ENCODE data around the gene FMN1. TPM values are rescaled to one million over a fixed set of nuclear protein-coding genes. Genes with fewer than 3 reads are reported as not detected.

The FMN1 gene
- polyA plus RNA-seq, 3 donors: 0.28 to 3.7 (median 0.34) TPM

GRCh38 chr15:32941823-32942222, 252.7 kb downstream of the FMN1 start:
- Mint-ChIP-seq H3K4me3 (no peak overlapping the region), H3K27me3 (ENCODE audit: low read depth in 3 of 3) (no peaks in the 10 kb centered on the region), H3K4me1 (no peaks in the 10 kb centered on the region), H3K36me3 (peaks cover 0 to 2% of the 10 kb centered on the region in 2 donors), H3K9me3 (no peaks in the 10 kb centered on the region), H3K27ac (peak overlapping the region in 2 of 7 donors; percentile 10 to 47)
- H4K20me1 ChIP-seq (ENCODE audit: insufficient read depth, low read length): no peaks in the 10 kb centered on the region
- H3K4me2 ChIP-seq (replicated peaks; ENCODE audit: extremely low read depth, low read length, poor library complexity, severe bottlenecking): no peak overlapping the region
- 100% methylated on average over 2 of the region's 6 CpGs for WGBS (ENCODE audit: insufficient coverage)
- H3K27ac ChIP-seq (ENCODE audit: low read depth in 1 of 2, low read length in 2 of 2): no peak overlapping the region
- no peaks in the 10 kb centered on the region for H3K36me3 ChIP-seq (replicated peaks in 1 of 2; ENCODE audit: control insufficient read depth in 1 of 2, insufficient read depth in 2 of 2, low read length in 2 of 2)
- no peaks in the 10 kb centered on the region for H3K9me3 ChIP-seq (replicated peaks in 1 of 2; ENCODE audit: control insufficient read depth in 1 of 2, insufficient read depth in 1 of 2, low read length in 2 of 2)
- TF ChIP-seq CTCF (IDR thresholded peaks at IDR 0.05): no peak
- H2AFZ ChIP-seq (ENCODE audit: insufficient read depth, low read depth, low read length, poor library complexity, severe bottlenecking): no peak overlapping the region
- H3K4me1 ChIP-seq (ENCODE audit: control insufficient read depth in 1 of 2, insufficient read depth in 2 of 2, low read length in 2 of 2): no peaks in the 10 kb centered on the region
- no peaks in the 10 kb centered on the region for H3K27me3 ChIP-seq (ENCODE audit: control insufficient read depth in 2 of 2, insufficient read depth in 2 of 2, low read length in 2 of 2)
- intact Hi-C loops (cut with micrococcal nuclease): no loop called here
- H3K9ac ChIP-seq (ENCODE audit: insufficient read depth, low read length, poor library complexity, severe bottlenecking): no peak overlapping the region
- H3K79me2 ChIP-seq (ENCODE audit: insufficient read depth, low read length): no peaks in the 10 kb centered on the region
- no peak for DNase-seq
- H3K4me3 ChIP-seq (replicated peaks in 1 of 3; ENCODE audit: low read depth in 2 of 3, low read length in 3 of 3): no peak overlapping the region

GRCh38 chr15:32936976-32937375, 257.5 kb downstream of the FMN1 start:
- no peak overlapping the region for H3K9ac ChIP-seq (ENCODE audit: insufficient read depth, low read length, poor library complexity, severe bottlenecking)
- H3K4me3 Mint-ChIP-seq: no peak overlapping the region
- H3K79me2 ChIP-seq (ENCODE audit: insufficient read depth, low read length): no peaks in the 10 kb centered on the region
- peaks cover 6 to 13% (median 12%) of the 10 kb centered on the region in 3 donors for H3K27me3 Mint-ChIP-seq (ENCODE audit: low read depth in 3 of 3)
- no peaks in the 10 kb centered on the region for H3K36me3 Mint-ChIP-seq
- no peaks in the 10 kb centered on the region for H3K4me1 Mint-ChIP-seq
- WGBS (ENCODE audit: insufficient coverage): 100% methylated on average over 4 of the region's 4 CpGs
- H3K4me2 ChIP-seq (replicated peaks; ENCODE audit: extremely low read depth, low read length, poor library complexity, severe bottlenecking): no peak overlapping the region
- H3K9me3 Mint-ChIP-seq: peaks cover 0 to 9% (median 2%) of the 10 kb centered on the region in 7 donors
- H3K27ac Mint-ChIP-seq: no peak overlapping the region
- H3K4me1 ChIP-seq (ENCODE audit: control insufficient read depth in 1 of 2, insufficient read depth in 2 of 2, low read length in 2 of 2): no peaks in the 10 kb centered on the region
- no peaks in the 10 kb centered on the region for H4K20me1 ChIP-seq (ENCODE audit: insufficient read depth, low read length)
- H3K27me3 ChIP-seq (ENCODE audit: control insufficient read depth in 2 of 2, insufficient read depth in 2 of 2, low read length in 2 of 2): no peaks in the 10 kb centered on the region
- no peaks in the 10 kb centered on the region for H3K9me3 ChIP-seq (replicated peaks in 1 of 2; ENCODE audit: control insufficient read depth in 1 of 2, insufficient read depth in 1 of 2, low read length in 2 of 2)
- no peaks in the 10 kb centered on the region for H3K36me3 ChIP-seq (replicated peaks in 1 of 2; ENCODE audit: control insufficient read depth in 1 of 2, insufficient read depth in 2 of 2, low read length in 2 of 2)
- intact Hi-C loops (cut with micrococcal nuclease): no loop called here
- TF ChIP-seq CTCF (IDR thresholded peaks at IDR 0.05): no peak
- no peak overlapping the region for H3K27ac ChIP-seq (ENCODE audit: low read depth in 1 of 2, low read length in 2 of 2)
- H3K4me3 ChIP-seq (replicated peaks in 1 of 3; ENCODE audit: low read depth in 2 of 3, low read length in 3 of 3): no peak overlapping the region
- DNase-seq: no peak
- no peak overlapping the region for H2AFZ ChIP-seq (ENCODE audit: insufficient read depth, low read depth, low read length, poor library complexity, severe bottlenecking)
